GM12873 (cell line): ENCODE data around the gene YES1.

Source experiments
- CTCF ChIP-seq: IDR thresholded peaks from 2 replicates; pipeline ENCODE4 v1.5.1; 2012; ENCODE audit warnings: low read depth, mild to moderate bottlenecking, moderate library complexity, low read length, control low read depth; ENCODE audit not compliant: insufficient read depth; ENCODE audit errors: missing control alignments

The YES1 gene

GRCh38 chr18:811182-811891 lies 705 bp downstream of the YES1 start:
- no peak for TF ChIP-seq CTCF

- no peak for TF ChIP-seq CTCF
Observed at GRCh38 chr18:809985-810642, 1.9 kb downstream of the YES1 start.

- TF ChIP-seq CTCF = no peak
Observed at GRCh38 chr18:808502-808901, 3.5 kb downstream of the YES1 start.

GRCh38 chr18:808086-808485 lies 4.0 kb downstream of the YES1 start:
- no peak for TF ChIP-seq CTCF

GRCh38 chr18:805755-806110 lies 6.3 kb downstream of the YES1 start:
- TF ChIP-seq CTCF = no peak

- no peak for TF ChIP-seq CTCF
Observed at GRCh38 chr18:805008-805754, 6.9 kb downstream of the YES1 start.

GRCh38 chr18:801137-801536 lies 10.9 kb downstream of the YES1 start:
- TF ChIP-seq CTCF = no peak
